ENCODE data around the gene FANK1.
"Not testable (repeated sequence)": the region's sequence is repeated elsewhere in the genome, so short reads cannot be mapped to it uniquely, and the experiment has no call there.

The FANK1 gene

GRCh38 chr10:125967533-125967932 is 71.2 kb downstream of the FANK1 start:
- no peak for TF ChIP-seq FOXA1 (IDR thresholded peaks at IDR 0.05)
- TF ChIP-seq LEF1 (IDR thresholded peaks at IDR 0.05; ENCODE audit: borderline replicate concordance): no peak
- TF ChIP-seq FOXK2 (IDR thresholded peaks at IDR 0.05): no peak
- TF ChIP-seq SP1 (IDR thresholded peaks at IDR 0.05): no peak
- no peak for TF ChIP-seq ELF4 (IDR thresholded peaks at IDR 0.05)
- TF ChIP-seq NFRKB (IDR thresholded peaks at IDR 0.05): no peak
- CTCF ChIA-PET: no interaction called here
- DNase-seq (ENCODE audit: extremely low spot score): no peak
- POLR2A ChIA-PET: no interaction called here

- DNase-seq (ENCODE audit: extremely low spot score); POLR2A ChIA-PET; CTCF ChIA-PET: not testable (repeated sequence)
These were observed 73.8 kb downstream of the FANK1 start for GRCh38 chr10:125970077-125970630.

GRCh38 chr10:125976960-125977605 is 80.7 kb downstream of the FANK1 start:
- no peak for DNase-seq (ENCODE audit: extremely low spot score)
- no peak for TF ChIP-seq LEF1 (IDR thresholded peaks at IDR 0.05; ENCODE audit: borderline replicate concordance)
- no peak for TF ChIP-seq SUZ12 (IDR thresholded peaks at IDR 0.05)
- no peak for TF ChIP-seq SP1 (IDR thresholded peaks at IDR 0.05)
- no peak for TF ChIP-seq PKNOX1 (IDR thresholded peaks at IDR 0.05)
- no peak for TF ChIP-seq NFRKB (IDR thresholded peaks at IDR 0.05)
- TF ChIP-seq TARDBP (IDR thresholded peaks at IDR 0.05): no peak
- no peak for TF ChIP-seq L3MBTL2 (conservative IDR thresholded peaks at IDR 0.05)
- no peak for TF ChIP-seq CTBP1 (IDR thresholded peaks at IDR 0.05; ENCODE audit: borderline replicate concordance)
- POLR2A ChIA-PET: no interaction called here
- CTCF ChIA-PET: interaction anchor here (1.1 to 1.7 kb wide), 3 partner anchors 15 to 183 kb away, joined by 3 to 7 read pairs (median 5); no protein-coding TSS in a partner anchor

GRCh38 chr10:125979976-125980375 is 83.6 kb downstream of the FANK1 start:
- ChIA-PET CTCF (interaction anchor here (1.5 kb wide), 1 partner anchor 524 kb away, joined by 4 read pairs; no protein-coding TSS in a partner anchor), POLR2A (no interaction called here)
- no peak for DNase-seq (ENCODE audit: extremely low spot score)
- TF ChIP-seq BHLHE40 (IDR thresholded peaks at IDR 0.05; ENCODE audit: borderline replicate concordance) (no peak), NFRKB (IDR thresholded peaks at IDR 0.05) (no peak), ELF4 (IDR thresholded peaks at IDR 0.05) (no peak), ARNT (IDR thresholded peaks at IDR 0.05) (no peak), SUZ12 (IDR thresholded peaks at IDR 0.05) (no peak), CTBP1 (IDR thresholded peaks at IDR 0.05; ENCODE audit: borderline replicate concordance) (no peak), L3MBTL2 (conservative IDR thresholded peaks at IDR 0.05) (no peak), FOXK2 (IDR thresholded peaks at IDR 0.05) (no peak), LEF1 (IDR thresholded peaks at IDR 0.05; ENCODE audit: borderline replicate concordance) (no peak), FOXM1 (IDR thresholded peaks at IDR 0.05; ENCODE audit: borderline replicate concordance) (no peak), HDGF (IDR thresholded peaks at IDR 0.05; ENCODE audit: borderline replicate concordance) (no peak), PKNOX1 (IDR thresholded peaks at IDR 0.05) (no peak), SP1 (IDR thresholded peaks at IDR 0.05) (no peak), FOXA1 (IDR thresholded peaks at IDR 0.05) (no peak), ZNF384 (IDR thresholded peaks at IDR 0.05) (no peak), TARDBP (IDR thresholded peaks at IDR 0.05) (no peak)

- TF ChIP-seq PKNOX1 (IDR thresholded peaks at IDR 0.05) (no peak), CTBP1 (IDR thresholded peaks at IDR 0.05; ENCODE audit: borderline replicate concordance) (no peak), TARDBP (IDR thresholded peaks at IDR 0.05) (no peak), ELF4 (IDR thresholded peaks at IDR 0.05) (no peak), SUZ12 (IDR thresholded peaks at IDR 0.05) (no peak), SP1 (IDR thresholded peaks at IDR 0.05) (no peak), NFRKB (IDR thresholded peaks at IDR 0.05) (no peak), FOXM1 (IDR thresholded peaks at IDR 0.05; ENCODE audit: borderline replicate concordance) (no peak), ARNT (IDR thresholded peaks at IDR 0.05) (no peak), BHLHE40 (IDR thresholded peaks at IDR 0.05; ENCODE audit: borderline replicate concordance) (no peak), FOXA1 (IDR thresholded peaks at IDR 0.05) (no peak), LEF1 (IDR thresholded peaks at IDR 0.05; ENCODE audit: borderline replicate concordance) (no peak), L3MBTL2 (conservative IDR thresholded peaks at IDR 0.05) (no peak), HDGF (IDR thresholded peaks at IDR 0.05; ENCODE audit: borderline replicate concordance) (no peak), ZNF384 (IDR thresholded peaks at IDR 0.05) (no peak)
- POLR2A ChIA-PET: no interaction called here
- CTCF ChIA-PET: interaction anchor here (0.6 kb wide), 1 partner anchor 120 kb away, joined by 3 read pairs; no protein-coding TSS in a partner anchor
- no peak for DNase-seq (ENCODE audit: extremely low spot score)
These were observed 84.2 kb downstream of the FANK1 start for GRCh38 chr10:125980521-125981035.

- DNase-seq (ENCODE audit: extremely low spot score): peak; percentile 70
- TF ChIP-seq FOXK2 (IDR thresholded peaks at IDR 0.05): no peak
- TF ChIP-seq ELF4 (IDR thresholded peaks at IDR 0.05): no peak
- no peak for TF ChIP-seq TARDBP (IDR thresholded peaks at IDR 0.05)
- no peak for TF ChIP-seq L3MBTL2 (conservative IDR thresholded peaks at IDR 0.05)
- no peak for TF ChIP-seq BHLHE40 (IDR thresholded peaks at IDR 0.05; ENCODE audit: borderline replicate concordance)
- no peak for TF ChIP-seq SUZ12 (IDR thresholded peaks at IDR 0.05)
- no peak for TF ChIP-seq FOXM1 (IDR thresholded peaks at IDR 0.05; ENCODE audit: borderline replicate concordance)
- no peak for TF ChIP-seq LEF1 (IDR thresholded peaks at IDR 0.05; ENCODE audit: borderline replicate concordance)
- no peak for TF ChIP-seq SP1 (IDR thresholded peaks at IDR 0.05)
- TF ChIP-seq ZNF384 (IDR thresholded peaks at IDR 0.05): no peak
- TF ChIP-seq FOXA1 (IDR thresholded peaks at IDR 0.05): no peak
- no peak for TF ChIP-seq ARNT (IDR thresholded peaks at IDR 0.05)
- no peak for TF ChIP-seq NFRKB (IDR thresholded peaks at IDR 0.05)
- POLR2A ChIA-PET: no interaction called here
- CTCF ChIA-PET: interaction anchor here (0.6 to 1.6 kb wide), 4 partner anchors 11 to 565 kb away, joined by 3 to 12 read pairs (median 3); no protein-coding TSS in a partner anchor
These were observed 86.0 kb downstream of the FANK1 start for GRCh38 chr10:125982260-125982948.
